Measurements from ENCODE around the gene SNX9. TPM values are rescaled to one million over a fixed set of nuclear protein-coding genes. Genes with fewer than 3 reads are reported as not detected.

Gene SNX9
- total and polyA plus RNA-seq, 2 of the 8 experiments (the other 6 are each of a cell fraction or from before 2014, with no cell fraction given) = 11.8 to 23.2 TPM

GRCh38 chr6:157891544-157892362 lies 68.7 kb downstream of the SNX9 start (continued):
- no peak for TF ChIP-seq CHD7 (IDR thresholded peaks at IDR 0.05; ENCODE audit: insufficient replicate concordance, low read length)
- TF ChIP-seq EZH2 (IDR thresholded peaks at IDR 0.05; ENCODE audit: low read depth, low read length, severe bottlenecking) = no peak
- no peak for TF ChIP-seq YY1 (IDR thresholded peaks at IDR 0.05; ENCODE audit: low read depth, low read length)
- TF ChIP-seq RNF2 (IDR thresholded peaks at IDR 0.05; ENCODE audit: borderline replicate concordance, low read depth, low read length, missing control alignments, poor library complexity, severe bottlenecking) = no peak
- TF ChIP-seq CREB1 (IDR thresholded peaks at IDR 0.05) = no peak
- no peak for TF ChIP-seq NRF1 (IDR thresholded peaks at IDR 0.05; ENCODE audit: low read depth, low read length)
- no peak for TF ChIP-seq JUN (IDR thresholded peaks at IDR 0.05; ENCODE audit: low read depth, low read length)
- TF ChIP-seq TCF12 (IDR thresholded peaks at IDR 0.05; ENCODE audit: low read depth, low read length) = no peak
- TF ChIP-seq BRCA1 (IDR thresholded peaks at IDR 0.05; ENCODE audit: low read depth, low read length) = no peak

All from H1 (cell line).